HCT116 (cell line): ENCODE results near the gene NPIPB8. TPM values are rescaled to one million over a fixed set of nuclear protein-coding genes. Genes with fewer than 3 reads are reported as not detected.

Experiments
- ATAC-seq: fragments of 200-7000 bp; cut with Tn5 transposase; 2 replicates; pipeline ENCODE4 v1.9.1; 2020; ENCODE audit warnings: mild to moderate bottlenecking, moderate library complexity
- BruUV-seq: library from RNA; stranded (reverse); fragments of 400-500 nt; replicated peaks from 2 replicates; lab custom pipeline; 2021; lab: Mats Ljungman, UMichigan
- CTCF ChIA-PET: fragments of 300-600 bp; sonication (Branson Sonifier 250); formaldehyde crosslinking; loops from one replicate; lab custom pipeline; 2021; ENCODE audit warnings: antibody characterized with exemption; lab: Charles Lee
- POLR2A ChIA-PET: fragments of 300-600, 350-600 bp; sonication (Branson Sonifier 250); formaldehyde crosslinking; loops from one replicate; lab custom pipeline; 2021; ENCODE audit warnings: antibody characterized with exemption; lab: Charles Lee
- RAD21 ChIA-PET, 2 experiments: fragments of 300-600 bp; sonication (Branson Sonifier 250); formaldehyde crosslinking; loops; one replicate each; lab custom pipeline; 2023; ENCODE audit warnings: low total read pairs in 2 of 2; ENCODE audit not compliant: uncharacterized antibody in 2 of 2, unreplicated experiment in 2 of 2, low non-redundant PET in 1 of 2; lab: Charles Lee
- DNase-seq: peaks from one replicate; pipeline ENCODE4 v3.0.0-alpha.2; 2010; ENCODE audit warnings: low read depth, low spot score
- H2AFZ ChIP-seq: fragments of 200-600 bp; shearing (Covaris generic), sonication (generic); 2 replicates; pipeline ENCODE4 v1.6.1; 2017; ENCODE audit warnings: low read depth, mixed run types, mixed read lengths, antibody characterized with exemption, low read length; ENCODE audit not compliant: poor library complexity, severe bottlenecking
- H3K27ac ChIP-seq: 2 replicates; pipeline ENCODE4 v1.5.1; 2012; ENCODE audit warnings: low read depth, low read length
- H3K27me3 ChIP-seq: fragments of 200-600 bp; sonication (generic); 2 replicates; pipeline ENCODE4 v1.6.1; 2016; ENCODE audit warnings: mixed run types, low read length, mixed read lengths; ENCODE audit not compliant: insufficient read depth
- H3K36me3 ChIP-seq, 2 experiments: fragments of 200-500 bp in 1 of 2; fragments of 200-600 bp in 1 of 2; sonication (Bioruptor generic) in 1 of 2; sonication (generic) in 1 of 2; 2 replicates each; pipeline versions ENCODE4 v1.5.1 to v1.6.1; 2014 to 2016; ENCODE audit warnings: low read length in 2 of 2, inconsistent platforms in 1 of 2, mixed read lengths in 1 of 2, mixed run types in 1 of 2; ENCODE audit not compliant: insufficient read depth in 2 of 2, control insufficient read depth in 1 of 2
- H3K4me1 ChIP-seq, 2 experiments: fragments of 200-600 bp in 1 of 2; sonication (generic) in 1 of 2; 2 replicates each; pipeline versions ENCODE4 v1.5.1 to v1.6.1; 2012 to 2017; ENCODE audit warnings: low read length in 2 of 2, inconsistent platforms in 1 of 2, mild to moderate bottlenecking in 1 of 2, mixed read lengths in 1 of 2, mixed run types in 1 of 2, moderate library complexity in 1 of 2; ENCODE audit not compliant: insufficient read depth in 2 of 2, control insufficient read depth in 1 of 2
- H3K4me2 ChIP-seq: fragments of 200-600 bp; sonication (generic); 2 replicates; pipeline ENCODE4 v1.6.1; 2017; ENCODE audit warnings: mixed run types, low read length, mixed read lengths
- H3K4me3 ChIP-seq, 2 experiments: fragments of 200-600 bp in 1 of 2; sonication (generic) in 1 of 2; replicated peaks in 1 of 2; 2 replicates each; pipeline ENCODE4 v1.5.1; 2011 to 2016; ENCODE audit warnings: low read length in 2 of 2, control low read depth in 1 of 2, low read depth in 1 of 2, mild to moderate bottlenecking in 1 of 2, mixed read lengths in 1 of 2, mixed run types in 1 of 2
- H3K79me2 ChIP-seq: fragments of 200-600 bp; sonication (generic); 2 replicates; pipeline ENCODE4 v1.6.1; 2017; ENCODE audit warnings: mild to moderate bottlenecking, mixed run types, low read length, moderate library complexity, mixed read lengths; ENCODE audit not compliant: insufficient read depth
- H3K9ac ChIP-seq: fragments of 200-600 bp; sonication (generic); 2 replicates; pipeline ENCODE4 v1.6.1; 2016; ENCODE audit warnings: low read length, mixed read lengths
- H3K9me2 ChIP-seq: fragments of 200-600 bp; sonication (generic), shearing (Covaris generic); 2 replicates; pipeline ENCODE4 v1.6.1; 2017; ENCODE audit warnings: mixed run types, mild to moderate bottlenecking, moderate library complexity; ENCODE audit not compliant: insufficient read depth
- H3K9me3 ChIP-seq, 2 experiments: fragments of 200-500 bp in 1 of 2; fragments of 200-600 bp in 1 of 2; sonication (Bioruptor generic) in 1 of 2; sonication (generic) in 1 of 2; 2 replicates each; pipeline ENCODE4 v1.6.1; 2014 to 2017; ENCODE audit warnings: low read length in 2 of 2, mixed read lengths in 2 of 2, inconsistent platforms in 1 of 2, low read depth in 1 of 2, mild to moderate bottlenecking in 1 of 2, mixed run types in 1 of 2, moderate library complexity in 1 of 2; ENCODE audit not compliant: control insufficient read depth in 1 of 2, insufficient read depth in 1 of 2
- H4K20me1 ChIP-seq: fragments of 200-600 bp; sonication (generic), shearing (Covaris generic); 2 replicates; pipeline ENCODE4 v1.6.1; 2017; ENCODE audit warnings: mixed run types, mild to moderate bottlenecking, moderate library complexity; ENCODE audit not compliant: insufficient read depth
- ATF3 ChIP-seq: IDR thresholded peaks from 2 replicates; pipeline ENCODE4 v1.6.1; 2012
- CBX3 ChIP-seq: IDR thresholded peaks from 2 replicates; pipeline ENCODE4 v1.6.1; 2012; ENCODE audit warnings: low read depth
- CTCF ChIP-seq, 3 experiments: fragments of 200-600 bp in 1 of 3; sonication (generic) in 1 of 3; IDR thresholded peaks in 2 of 3; conservative IDR thresholded peaks in 1 of 3; 2 replicates each; pipeline ENCODE4 v1.5.1; 2012 to 2017; ENCODE audit warnings: low read depth in 2 of 3, low read length in 2 of 3, antibody characterized with exemption in 1 of 3, borderline replicate concordance in 1 of 3, control low read depth in 1 of 3, mild to moderate bottlenecking in 1 of 3, mixed read lengths in 1 of 3, mixed run types in 1 of 3, moderate library complexity in 1 of 3; ENCODE audit not compliant: insufficient read depth in 1 of 3
- EGR1 ChIP-seq: IDR thresholded peaks from 2 replicates; pipeline ENCODE4 v1.6.1; 2012; ENCODE audit warnings: low read depth
- JUND ChIP-seq: IDR thresholded peaks from 2 replicates; pipeline ENCODE4 v1.6.1; 2012
- MAX ChIP-seq: IDR thresholded peaks from 2 replicates; pipeline ENCODE4 v1.6.1; 2012
- POLR2A ChIP-seq: IDR thresholded peaks from 2 replicates; pipeline ENCODE4 v1.7.0; 2011; ENCODE audit warnings: borderline replicate concordance; ENCODE audit not compliant: insufficient read depth, insufficient read length; ENCODE audit errors: extremely low read depth
- POLR2AphosphoS5 ChIP-seq: IDR thresholded peaks from 2 replicates; pipeline ENCODE4 v1.6.1; 2011; ENCODE audit warnings: mild to moderate bottlenecking, low read depth, low read length, moderate library complexity
- REST ChIP-seq: IDR thresholded peaks from 2 replicates; pipeline ENCODE4 v1.6.1; 2012; ENCODE audit warnings: low read depth
- SIN3A ChIP-seq: IDR thresholded peaks from 2 replicates; pipeline ENCODE4 v1.6.1; 2012; ENCODE audit warnings: low read depth
- YY1 ChIP-seq: IDR thresholded peaks from 2 replicates; pipeline ENCODE4 v1.6.1; 2011; ENCODE audit warnings: low read length, low read depth, moderate library complexity, mild to moderate bottlenecking; ENCODE audit not compliant: insufficient replicate concordance; ENCODE audit errors: extremely low read depth
- ZBTB33 ChIP-seq: IDR thresholded peaks from 2 replicates; pipeline ENCODE4 v1.6.1; 2011; ENCODE audit warnings: mild to moderate bottlenecking, low read length, moderate library complexity; ENCODE audit not compliant: insufficient replicate concordance; ENCODE audit errors: extremely low read depth
- ZNF274 ChIP-seq: fragments of 200-500 bp; sonication (Bioruptor generic); IDR thresholded peaks from 2 replicates; pipeline ENCODE4 v1.6.1; 2014; ENCODE audit warnings: mild to moderate bottlenecking, low read depth, low read length, inconsistent platforms
- intact Hi-C: fragments of 100-400 bp; cut with micrococcal nuclease; formaldehyde crosslinking; loops from 2 replicates; pipeline ENCODE4 v1.10.0; 2022
- total RNA-seq: library from RNA; stranded (reverse); gene quantifications from one replicate; pipeline ENCODE4 v1.2.1, GENCODE V29; 2021; ENCODE audit not compliant: unreplicated experiment

Gene NPIPB8
- total RNA-seq, 1 experiment from 2014 or later, result 0.79 TPM

- no TSS peak for BruUV-seq
- peak; percentile 71 for ATAC-seq
- Histone ChIP-seq H3K79me2 (no peaks in the 10 kb centered on the region), H3K9me2 (no peaks in the 10 kb centered on the region), H3K27me3 (no peaks in the 10 kb centered on the region)
- TF ChIP-seq CBX3, result no peak
- peak; percentile 46 for TF ChIP-seq POLR2AphosphoS5
- no peak for TF ChIP-seq POLR2A
- no peak for TF ChIP-seq REST
- TF ChIP-seq JUND, result no peak
- TF ChIP-seq CTCF (IDR thresholded peaks at IDR 0.05 in 2 of 3, conservative IDR thresholded peaks at IDR 0.05 in 1 of 3; ENCODE audit: borderline replicate concordance in 1 of 3, insufficient read depth in 1 of 3, low read depth in 2 of 3, low read length in 2 of 3), result no peak
- TF ChIP-seq EGR1, result peak; percentile 69
- TF ChIP-seq ATF3, result no peak
- TF ChIP-seq YY1, result no peak
- no peak for TF ChIP-seq ZBTB33
- TF ChIP-seq SIN3A, result no peak
- no peak for TF ChIP-seq MAX
- TF ChIP-seq ZNF274, result no peak
- TF ChIP-seq, all 23 proteins: peak for 2
- Histone ChIP-seq H2AFZ (no peak within 1 kb of the TSS), H3K9me3 (no peaks in the 10 kb centered on the region), H3K27ac (peak within 1 kb of the TSS; percentile 55), H3K4me1 (peaks cover 21 to 22% of the 10 kb centered on the region in 2 experiments), H3K4me3 (peak within 1 kb of the TSS in 1 of 2 experiments; percentile 20; a peak in 3 of 4 replicates), H3K9ac (peak within 1 kb of the TSS; percentile 24; the same call in 1 of the 2 replicates), H3K4me2 (peak within 1 kb of the TSS; percentile 46), H4K20me1 (no peaks in the 10 kb centered on the region), H3K36me3 (no peaks in the 10 kb centered on the region)
- ChIA-PET CTCF (interaction anchor here (1.1 kb wide), 1 partner anchor 275 kb away, joined by 6 read pairs; no protein-coding TSS in a partner anchor), RAD21 (interaction anchor here in 1 of 2 experiments (0.9 kb wide), 1 partner anchor 12 kb away, joined by 3 read pairs; no protein-coding TSS in a partner anchor), POLR2A (interaction anchor here (1.4 kb wide), 1 partner anchor 13 kb away, joined by 7 read pairs; the partner anchor contains the start of gene SULT1A1)
- peak; percentile 26 for DNase-seq
- intact Hi-C loops, result no loop called here
These were observed 40.8 kb upstream of the NPIPB8 start, which contains the start of gene SULT1A2 for GRCh38 chr16:28596840-28597691. Gene SULT1A2, minus strand, starts transcription at chr16:28597050. Its CDS starts 1,120 bp downstream, at chr16:28595930.
